Transverse colon (tissue), 4 donors: Measurements from ENCODE around the gene PANX3.

Experiments used
- POLR2AphosphoS5 ChIP-seq, 3 donors: sonication (generic); formaldehyde crosslinking; IDR thresholded peaks; one replicate each; pipeline ENCODE4 v1.6.1; 2016; ENCODE audit warnings: antibody characterized with exemption in 3 of 3
- TF ChIP-seq, protein P1 (sequence below), 5 experiments: fragments of 200-600 bp in 3 of 5; fragments of 450-650 bp in 2 of 5; sonication (generic) in 3 of 5; IDR thresholded peaks; 1 replicate in 2 of 5; 2 replicates in 3 of 5; pipeline ENCODE4 v1.5.1; 2016 to 2017; ENCODE audit warnings: antibody characterized with exemption in 5 of 5, inconsistent platforms in 3 of 5, mild to moderate bottlenecking in 2 of 5, moderate library complexity in 1 of 5

DNA sequence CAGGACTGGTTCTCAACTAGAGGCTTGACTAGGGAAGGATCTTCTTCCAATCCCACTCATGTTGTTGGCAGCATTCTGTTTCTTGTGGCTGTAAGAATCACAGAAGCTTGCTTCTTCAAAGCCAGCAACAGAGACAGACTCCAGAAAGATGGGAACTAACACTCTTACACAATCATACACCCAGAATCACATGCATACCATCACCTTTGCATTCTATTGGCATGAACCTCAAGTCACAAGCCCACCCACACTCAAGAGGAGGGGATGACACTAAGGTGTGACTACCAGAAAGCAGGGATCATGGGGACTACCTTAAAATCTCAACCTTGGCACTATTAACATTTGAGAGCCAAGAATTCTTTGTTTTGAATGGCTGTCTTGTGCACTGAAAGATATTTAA lies 13.6 kb upstream of the PANX3 start:
- TF ChIP-seq, protein P1, sequence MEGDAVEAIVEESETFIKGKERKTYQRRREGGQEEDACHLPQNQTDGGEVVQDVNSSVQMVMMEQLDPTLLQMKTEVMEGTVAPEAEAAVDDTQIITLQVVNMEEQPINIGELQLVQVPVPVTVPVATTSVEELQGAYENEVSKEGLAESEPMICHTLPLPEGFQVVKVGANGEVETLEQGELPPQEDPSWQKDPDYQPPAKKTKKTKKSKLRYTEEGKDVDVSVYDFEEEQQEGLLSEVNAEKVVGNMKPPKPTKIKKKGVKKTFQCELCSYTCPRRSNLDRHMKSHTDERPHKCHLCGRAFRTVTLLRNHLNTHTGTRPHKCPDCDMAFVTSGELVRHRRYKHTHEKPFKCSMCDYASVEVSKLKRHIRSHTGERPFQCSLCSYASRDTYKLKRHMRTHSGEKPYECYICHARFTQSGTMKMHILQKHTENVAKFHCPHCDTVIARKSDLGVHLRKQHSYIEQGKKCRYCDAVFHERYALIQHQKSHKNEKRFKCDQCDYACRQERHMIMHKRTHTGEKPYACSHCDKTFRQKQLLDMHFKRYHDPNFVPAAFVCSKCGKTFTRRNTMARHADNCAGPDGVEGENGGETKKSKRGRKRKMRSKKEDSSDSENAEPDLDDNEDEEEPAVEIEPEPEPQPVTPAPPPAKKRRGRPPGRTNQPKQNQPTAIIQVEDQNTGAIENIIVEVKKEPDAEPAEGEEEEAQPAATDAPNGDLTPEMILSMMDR (IDR thresholded peaks at IDR 0.05): no peak
- TF ChIP-seq POLR2AphosphoS5 (IDR thresholded peaks at IDR 0.05): no peak
